D721Med (cell line): Measurements from ENCODE around the gene CCDC187.
A peak's percentile ranks its signal among the peaks of the same experiment; 100 is the strongest.

Source experiments
- DNase-seq: peaks from one replicate; pipeline ENCODE4 v3.0.0; 2011; ENCODE audit warnings: low spot score; ENCODE audit not compliant: insufficient read length
- FAIRE-seq: peaks from 2 replicates; lab custom pipeline; 2011; peaks lifted over from hg19 to GRCh38; lab: Jason Lieb, UNC
- CTCF ChIP-seq: IDR thresholded peaks from 2 replicates; pipeline ENCODE4 v1.5.1; 2012; ENCODE audit warnings: mild to moderate bottlenecking, control low read depth; ENCODE audit not compliant: insufficient read depth; ENCODE audit errors: missing control alignments

Gene CCDC187

GRCh38 chr9:136339958-136340310 is 36.0 kb upstream of the CCDC187 start:
- no peak for DNase-seq
- TF ChIP-seq CTCF, result no peak
- no peak for FAIRE-seq

- no peak for FAIRE-seq
- DNase-seq, result no peak
- TF ChIP-seq CTCF, result peak; percentile 40
These were observed 35.5 kb upstream of the CCDC187 start for GRCh38 chr9:136339173-136339957.

GRCh38 chr9:136338511-136338910 is 34.6 kb upstream of the CCDC187 start:
- no peak for FAIRE-seq
- TF ChIP-seq CTCF, result no peak
- DNase-seq, result no peak

- FAIRE-seq, result no peak
- TF ChIP-seq CTCF, result no peak
These were observed 33.8 kb upstream of the CCDC187 start for GRCh38 chr9:136337416-136338395.

GRCh38 chr9:136336881-136337280 is 33.0 kb upstream of the CCDC187 start:
- FAIRE-seq, result no peak
- no peak for TF ChIP-seq CTCF
- no peak for DNase-seq

More at GRCh38 chr9:136337416-136338395, 33.8 kb upstream of the CCDC187 start:
- DNase-seq, result no peak

GRCh38 chr9:136336156-136336870 is 32.4 kb upstream of the CCDC187 start:
- TF ChIP-seq CTCF, result no peak
- no peak for DNase-seq

More at GRCh38 chr9:136336156-136336870, 32.4 kb upstream of the CCDC187 start:
- no peak for FAIRE-seq
